ENCODE measurements around the gene GATAD2A. TPM values are rescaled to one million over a fixed set of nuclear protein-coding genes. Genes with fewer than 3 reads are reported as not detected.

Gene GATAD2A
- total and polyA plus RNA-seq, 4 donors: 7.1 to 23.7 (median 18.2) TPM

DNA sequence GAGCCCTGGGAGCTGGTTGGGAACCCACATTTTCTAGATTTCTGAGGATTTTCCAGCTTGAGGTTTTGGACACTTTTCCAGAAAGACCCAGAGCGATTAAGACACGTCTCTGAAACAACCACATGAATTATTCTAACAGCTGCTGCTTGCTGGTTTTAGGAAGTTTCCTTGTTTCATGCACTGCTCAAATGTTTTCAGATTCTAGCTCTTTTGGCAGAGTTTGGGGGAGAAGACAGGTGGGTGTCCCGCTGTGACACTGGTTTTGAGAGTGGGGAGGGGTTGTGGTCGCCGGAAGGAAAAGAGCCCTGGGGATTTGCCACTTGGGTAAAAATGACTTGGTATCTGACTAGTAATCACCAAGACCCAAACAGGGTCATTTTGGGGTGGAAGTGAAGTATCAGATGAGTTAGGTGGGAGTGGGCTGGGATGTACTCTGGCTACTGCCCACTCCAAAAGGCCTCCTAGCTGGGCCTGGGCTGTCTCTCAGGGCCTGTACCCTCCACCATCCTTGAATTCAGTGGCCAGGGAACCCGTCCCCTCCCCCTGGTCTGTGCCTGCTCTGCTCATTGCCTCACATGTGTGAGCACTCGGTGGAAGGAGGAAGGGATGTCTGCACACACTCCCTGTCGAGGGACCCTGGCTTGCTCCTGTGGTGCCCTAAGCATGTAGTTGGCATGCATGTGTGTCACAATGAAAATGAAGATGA is 13.2 kb downstream of the GATAD2A start:
- no peaks in the 10 kb centered on the region for H3K9me3 ChIP-seq (ENCODE audit: control insufficient read depth in 4 of 4, low read length in 3 of 4)
- no peak overlapping the region for H3K9ac ChIP-seq (ENCODE audit: low read depth in 1 of 2, low read length in 2 of 2)
- H3K4me3 ChIP-seq (ENCODE audit: low read depth in 1 of 3, low read length in 3 of 3): no peak overlapping the region
- no peaks in the 10 kb centered on the region for H3K27me3 ChIP-seq (ENCODE audit: control insufficient read depth in 4 of 4, insufficient read depth in 4 of 4, low read length in 3 of 4)
- no peaks in the 10 kb centered on the region for H3K36me3 ChIP-seq (ENCODE audit: control insufficient read depth in 4 of 4, insufficient read depth in 3 of 4, low read depth in 1 of 4, low read length in 3 of 4)
- TF ChIP-seq YY1 (IDR thresholded peaks at IDR 0.05) (no peak), NR2F2 (IDR thresholded peaks at IDR 0.05) (no peak), FOXA2 (IDR thresholded peaks at IDR 0.05) (no peak), HNF4A (conservative IDR thresholded peaks at IDR 0.05) (no peak), RXRA (IDR thresholded peaks at IDR 0.05) (no peak), ATF3 (IDR thresholded peaks at IDR 0.05) (no peak), GABPA (IDR thresholded peaks at IDR 0.05 in 1 of 2, conservative IDR thresholded peaks at IDR 0.05 in 1 of 2) (no peak), TAF1 (conservative IDR thresholded peaks at IDR 0.05) (no peak), EGR1 (IDR thresholded peaks at IDR 0.05; ENCODE audit: low read depth in 2 of 2) (no peak)
- TF ChIP-seq, protein P1, sequence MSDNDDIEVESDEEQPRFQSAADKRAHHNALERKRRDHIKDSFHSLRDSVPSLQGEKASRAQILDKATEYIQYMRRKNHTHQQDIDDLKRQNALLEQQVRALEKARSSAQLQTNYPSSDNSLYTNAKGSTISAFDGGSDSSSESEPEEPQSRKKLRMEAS (IDR thresholded peaks at IDR 0.05): no peak
- TF ChIP-seq, protein P2, sequence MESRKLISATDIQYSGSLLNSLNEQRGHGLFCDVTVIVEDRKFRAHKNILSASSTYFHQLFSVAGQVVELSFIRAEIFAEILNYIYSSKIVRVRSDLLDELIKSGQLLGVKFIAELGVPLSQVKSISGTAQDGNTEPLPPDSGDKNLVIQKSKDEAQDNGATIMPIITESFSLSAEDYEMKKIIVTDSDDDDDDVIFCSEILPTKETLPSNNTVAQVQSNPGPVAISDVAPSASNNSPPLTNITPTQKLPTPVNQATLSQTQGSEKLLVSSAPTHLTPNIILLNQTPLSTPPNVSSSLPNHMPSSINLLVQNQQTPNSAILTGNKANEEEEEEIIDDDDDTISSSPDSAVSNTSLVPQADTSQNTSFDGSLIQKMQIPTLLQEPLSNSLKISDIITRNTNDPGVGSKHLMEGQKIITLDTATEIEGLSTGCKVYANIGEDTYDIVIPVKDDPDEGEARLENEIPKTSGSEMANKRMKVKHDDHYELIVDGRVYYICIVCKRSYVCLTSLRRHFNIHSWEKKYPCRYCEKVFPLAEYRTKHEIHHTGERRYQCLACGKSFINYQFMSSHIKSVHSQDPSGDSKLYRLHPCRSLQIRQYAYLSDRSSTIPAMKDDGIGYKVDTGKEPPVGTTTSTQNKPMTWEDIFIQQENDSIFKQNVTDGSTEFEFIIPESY (IDR thresholded peaks at IDR 0.05): no peak
- TF ChIP-seq, protein P3, sequence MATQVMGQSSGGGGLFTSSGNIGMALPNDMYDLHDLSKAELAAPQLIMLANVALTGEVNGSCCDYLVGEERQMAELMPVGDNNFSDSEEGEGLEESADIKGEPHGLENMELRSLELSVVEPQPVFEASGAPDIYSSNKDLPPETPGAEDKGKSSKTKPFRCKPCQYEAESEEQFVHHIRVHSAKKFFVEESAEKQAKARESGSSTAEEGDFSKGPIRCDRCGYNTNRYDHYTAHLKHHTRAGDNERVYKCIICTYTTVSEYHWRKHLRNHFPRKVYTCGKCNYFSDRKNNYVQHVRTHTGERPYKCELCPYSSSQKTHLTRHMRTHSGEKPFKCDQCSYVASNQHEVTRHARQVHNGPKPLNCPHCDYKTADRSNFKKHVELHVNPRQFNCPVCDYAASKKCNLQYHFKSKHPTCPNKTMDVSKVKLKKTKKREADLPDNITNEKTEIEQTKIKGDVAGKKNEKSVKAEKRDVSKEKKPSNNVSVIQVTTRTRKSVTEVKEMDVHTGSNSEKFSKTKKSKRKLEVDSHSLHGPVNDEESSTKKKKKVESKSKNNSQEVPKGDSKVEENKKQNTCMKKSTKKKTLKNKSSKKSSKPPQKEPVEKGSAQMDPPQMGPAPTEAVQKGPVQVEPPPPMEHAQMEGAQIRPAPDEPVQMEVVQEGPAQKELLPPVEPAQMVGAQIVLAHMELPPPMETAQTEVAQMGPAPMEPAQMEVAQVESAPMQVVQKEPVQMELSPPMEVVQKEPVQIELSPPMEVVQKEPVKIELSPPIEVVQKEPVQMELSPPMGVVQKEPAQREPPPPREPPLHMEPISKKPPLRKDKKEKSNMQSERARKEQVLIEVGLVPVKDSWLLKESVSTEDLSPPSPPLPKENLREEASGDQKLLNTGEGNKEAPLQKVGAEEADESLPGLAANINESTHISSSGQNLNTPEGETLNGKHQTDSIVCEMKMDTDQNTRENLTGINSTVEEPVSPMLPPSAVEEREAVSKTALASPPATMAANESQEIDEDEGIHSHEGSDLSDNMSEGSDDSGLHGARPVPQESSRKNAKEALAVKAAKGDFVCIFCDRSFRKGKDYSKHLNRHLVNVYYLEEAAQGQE (IDR thresholded peaks at IDR 0.05): no peak
- no peak for DNase-seq (ENCODE audit: low spot score)
- H3K27ac ChIP-seq (ENCODE audit: low read depth in 1 of 2, low read length in 2 of 2): no peak overlapping the region
- peaks cover 2 to 31% (median 18%) of the 10 kb centered on the region in 4 donors for H3K4me1 ChIP-seq (ENCODE audit: control insufficient read depth in 4 of 4, insufficient read depth in 4 of 4, low read length in 3 of 4)
- WGBS: 78% methylated on average over 8 of the region's 8 CpGs

DNA sequence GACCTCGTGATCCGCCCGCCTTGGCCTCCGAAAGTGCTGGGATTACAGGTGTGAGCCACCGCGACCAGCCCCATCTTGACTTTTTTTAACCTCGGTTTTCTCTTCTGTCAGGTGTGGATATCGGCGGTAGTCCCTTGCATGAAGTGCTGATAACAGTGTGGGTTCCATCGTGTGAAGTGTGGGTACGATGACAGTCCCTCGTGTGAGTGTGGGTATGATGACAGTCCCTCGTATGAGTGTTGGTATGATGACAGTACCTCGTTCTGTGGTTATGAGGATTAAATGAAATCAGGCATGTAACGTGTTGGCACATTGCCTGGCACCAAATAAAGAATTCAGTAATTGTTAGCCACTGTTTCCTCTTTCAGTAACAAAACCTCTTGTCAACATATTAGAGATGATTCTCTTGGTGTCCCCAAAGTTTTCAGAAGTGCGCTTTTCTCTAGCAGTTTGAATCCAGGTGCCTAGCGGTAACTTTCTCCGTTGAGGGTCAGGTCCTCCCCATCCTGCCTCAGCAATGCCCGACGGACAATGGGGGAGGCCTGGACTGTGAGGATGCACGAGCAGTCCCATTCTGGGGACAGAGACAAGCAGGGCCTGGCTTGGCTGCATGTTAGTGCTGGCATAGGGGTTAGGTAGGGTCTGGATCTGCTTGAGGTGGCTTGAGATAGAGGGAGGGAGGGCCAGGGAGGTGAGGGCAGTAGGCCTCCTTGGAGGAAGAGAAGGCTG is 15.3 kb downstream of the GATAD2A start:
- H3K27ac ChIP-seq (ENCODE audit: low read depth in 1 of 2, low read length in 2 of 2): no peak overlapping the region
- H3K9me3 ChIP-seq (ENCODE audit: control insufficient read depth in 4 of 4, low read length in 3 of 4): no peaks in the 10 kb centered on the region
- H3K4me3 ChIP-seq (ENCODE audit: low read depth in 1 of 3, low read length in 3 of 3): no peak overlapping the region
- H3K4me1 ChIP-seq (ENCODE audit: control insufficient read depth in 4 of 4, insufficient read depth in 4 of 4, low read length in 3 of 4): peaks cover 5 to 52% (median 33%) of the 10 kb centered on the region in 4 donors
- H3K36me3 ChIP-seq (ENCODE audit: control insufficient read depth in 4 of 4, insufficient read depth in 3 of 4, low read depth in 1 of 4, low read length in 3 of 4): no peaks in the 10 kb centered on the region
- no peak for DNase-seq (ENCODE audit: low spot score)
- no peak overlapping the region for H3K9ac ChIP-seq (ENCODE audit: low read depth in 1 of 2, low read length in 2 of 2)
- H3K27me3 ChIP-seq (ENCODE audit: control insufficient read depth in 4 of 4, insufficient read depth in 4 of 4, low read length in 3 of 4): no peaks in the 10 kb centered on the region
- TF ChIP-seq HNF4A (conservative IDR thresholded peaks at IDR 0.05): no peak
- WGBS: 86% methylated on average over 21 of the region's 21 CpGs
